ACC112 (cell line): ENCODE data around the gene PICK1.

Experiments used
- H2AFZ ChIP-seq: fragments of 200-600 bp; sonication (generic); one replicate; pipeline ENCODE4 v1.6.0; 2017; ENCODE audit warnings: antibody characterized with exemption, low read length; ENCODE audit not compliant: unreplicated experiment
- H3K27ac ChIP-seq: fragments of 200-600 bp; sonication (generic); 2 replicates; pipeline ENCODE4 v1.5.1; 2014; ENCODE audit warnings: low read depth, mild to moderate bottlenecking, antibody characterized with exemption, low read length, moderate library complexity
- H3K27me3 ChIP-seq: fragments of 200-600 bp; sonication (generic); 2 replicates; pipeline ENCODE4 v1.6.1; 2014; ENCODE audit warnings: mild to moderate bottlenecking, antibody characterized with exemption, low read length, moderate library complexity, mixed read lengths; ENCODE audit not compliant: insufficient read depth
- H3K36me3 ChIP-seq: fragments of 200-600 bp; sonication (generic); 2 replicates; pipeline ENCODE4 v1.6.1; 2016; ENCODE audit warnings: mild to moderate bottlenecking, antibody characterized with exemption, low read length, moderate library complexity, mixed read lengths; ENCODE audit not compliant: insufficient read depth
- H3K4me1 ChIP-seq: fragments of 200-600 bp; sonication (generic); one replicate; pipeline ENCODE4 v1.6.1; 2016; ENCODE audit warnings: low read length, mixed read lengths; ENCODE audit not compliant: insufficient read depth, unreplicated experiment, control insufficient read depth
- H3K4me3 ChIP-seq: fragments of 200-600 bp; sonication (generic); 2 replicates; pipeline ENCODE4 v1.5.1; 2014; ENCODE audit warnings: mild to moderate bottlenecking, low read depth, low read length
- H3K79me2 ChIP-seq: fragments of 200-600 bp; sonication (generic); one replicate; pipeline ENCODE4 v1.6.0; 2016; ENCODE audit warnings: low read length; ENCODE audit not compliant: control insufficient read depth, unreplicated experiment, insufficient read depth

Gene PICK1

DNA sequence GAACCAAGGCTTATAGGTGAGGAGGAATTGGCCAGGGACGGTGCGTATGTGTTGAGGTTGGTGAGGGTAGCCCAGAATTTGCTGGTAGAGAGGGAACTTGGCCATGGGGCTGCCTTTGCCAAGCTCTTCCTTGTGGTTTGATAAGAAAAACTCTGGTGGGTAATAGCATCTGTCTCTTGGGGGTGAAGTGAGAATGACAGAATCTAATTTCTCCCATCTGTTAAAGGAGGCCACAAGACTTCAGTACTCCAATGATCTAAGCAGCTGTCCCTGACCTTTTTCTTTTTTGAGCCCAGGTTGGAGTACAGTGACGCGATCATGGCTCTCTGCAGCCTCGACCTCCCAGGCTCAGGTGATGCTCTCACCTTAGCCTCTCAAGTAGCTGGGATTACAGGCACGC is 36.0 kb upstream of the PICK1 start:
- Histone ChIP-seq H3K4me3 (no peak overlapping the region), H3K27ac (no peak overlapping the region), H3K27me3 (no peaks in the 10 kb centered on the region), H2AFZ (no peak overlapping the region), H3K79me2 (no peaks in the 10 kb centered on the region), H3K4me1 (peaks cover 6% of the 10 kb centered on the region), H3K36me3 (no peaks in the 10 kb centered on the region)

- Histone ChIP-seq H3K79me2 (no peaks in the 10 kb centered on the region), H3K27me3 (no peaks in the 10 kb centered on the region), H3K36me3 (no peaks in the 10 kb centered on the region), H3K4me1 (no peaks in the 10 kb centered on the region), H3K27ac (no peak overlapping the region), H2AFZ (no peak overlapping the region), H3K4me3 (no peak overlapping the region)
These were observed 34.2 kb upstream of the PICK1 start for GRCh38 chr22:38023045-38023444.

DNA sequence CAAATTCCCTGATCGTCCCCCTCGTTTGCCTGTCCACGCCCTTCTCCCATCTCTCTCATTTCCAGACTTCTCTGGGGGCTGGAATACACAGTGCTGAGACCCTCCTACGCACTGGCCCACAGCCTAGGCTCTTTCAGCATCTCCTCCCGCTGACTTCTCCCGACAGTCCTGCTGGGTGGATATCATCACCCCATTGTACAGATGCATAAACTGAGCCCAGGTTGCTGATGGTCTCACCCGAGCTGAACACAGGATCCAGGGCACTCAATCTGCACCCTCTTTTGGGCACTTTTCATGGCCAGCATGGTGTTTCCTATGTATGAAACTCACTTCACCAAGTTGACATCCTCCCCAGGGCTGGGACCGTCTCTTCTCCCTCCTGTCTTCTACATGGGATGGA is 31.7 kb upstream of the PICK1 start:
- no peaks in the 10 kb centered on the region for H3K4me1 ChIP-seq
- H3K27ac ChIP-seq: no peak overlapping the region
- no peak overlapping the region for H2AFZ ChIP-seq
- H3K79me2 ChIP-seq: no peaks in the 10 kb centered on the region
- no peaks in the 10 kb centered on the region for H3K36me3 ChIP-seq
- no peaks in the 10 kb centered on the region for H3K27me3 ChIP-seq
- H3K4me3 ChIP-seq: no peak overlapping the region

GRCh38 chr22:38026130-38027111 is 30.8 kb upstream of the PICK1 start:
- no peak overlapping the region for H2AFZ ChIP-seq
- no peaks in the 10 kb centered on the region for H3K36me3 ChIP-seq
- no peaks in the 10 kb centered on the region for H3K4me1 ChIP-seq
- no peaks in the 10 kb centered on the region for H3K79me2 ChIP-seq
- H3K27ac ChIP-seq: no peak overlapping the region
- no peaks in the 10 kb centered on the region for H3K27me3 ChIP-seq
- no peak overlapping the region for H3K4me3 ChIP-seq

DNA sequence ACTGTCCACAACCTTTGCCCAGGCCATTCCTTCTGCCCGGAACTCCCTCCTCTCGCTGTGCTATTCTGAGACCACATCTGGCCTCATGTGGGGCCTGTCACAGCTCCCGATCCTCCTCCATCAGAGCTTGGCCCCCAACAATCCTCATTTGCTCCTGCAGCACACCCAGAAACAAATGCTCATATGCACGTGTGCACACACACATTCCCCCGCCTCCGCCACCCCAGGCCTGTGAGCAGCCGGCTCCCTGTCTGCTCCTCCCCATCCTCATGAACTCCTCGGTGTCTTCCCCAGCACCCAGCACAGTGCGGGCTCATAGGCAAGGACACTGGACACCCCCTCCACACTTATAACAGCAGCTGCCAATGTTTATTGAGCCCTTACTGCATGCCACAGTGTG is 29.7 kb upstream of the PICK1 start:
- no peaks in the 10 kb centered on the region for H3K36me3 ChIP-seq
- no peak overlapping the region for H3K27ac ChIP-seq
- no peaks in the 10 kb centered on the region for H3K27me3 ChIP-seq
- no peaks in the 10 kb centered on the region for H3K79me2 ChIP-seq
- H3K4me3 ChIP-seq: no peak overlapping the region
- H3K4me1 ChIP-seq: peaks cover under 1% of the 10 kb centered on the region
- no peak overlapping the region for H2AFZ ChIP-seq

DNA sequence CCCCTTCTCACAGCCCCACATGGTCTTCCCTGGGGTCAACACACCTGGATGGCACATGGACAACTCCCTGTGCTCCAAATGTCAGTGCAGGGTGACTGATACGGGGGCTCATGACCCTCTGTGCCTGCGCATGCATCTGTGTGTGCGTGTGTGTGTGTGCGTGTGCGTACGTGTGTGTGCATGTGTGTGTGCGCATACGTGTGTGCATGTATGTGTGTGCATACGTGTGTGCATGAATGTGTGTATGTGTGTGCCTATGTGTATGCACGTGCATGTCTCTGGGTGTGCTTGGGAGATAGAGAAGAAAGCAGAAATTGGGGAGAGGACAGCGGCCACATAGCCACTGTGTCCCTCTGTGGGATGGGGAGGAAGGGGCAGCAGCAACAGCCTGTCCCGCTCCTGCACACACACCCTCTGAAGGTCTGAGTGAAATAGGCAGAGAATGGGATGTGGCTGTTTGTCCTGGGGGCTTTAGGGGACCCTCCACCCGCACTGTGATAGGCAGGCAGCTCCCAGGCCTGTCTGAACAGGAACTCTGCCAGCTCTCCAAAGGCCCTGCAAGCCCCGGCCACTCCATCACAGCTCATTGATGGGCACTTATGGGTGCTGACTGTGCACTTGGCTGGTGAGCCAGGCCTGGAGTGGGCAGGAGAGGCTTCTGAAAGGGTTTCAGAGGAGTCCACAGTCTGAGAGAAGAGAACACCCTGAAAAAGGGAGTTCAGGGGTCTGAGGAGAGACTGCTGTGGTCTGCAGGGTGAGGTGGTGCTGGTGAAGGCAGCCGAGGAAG is 28.7 kb upstream of the PICK1 start:
- no peaks in the 10 kb centered on the region for H3K27me3 ChIP-seq
- H3K4me3 ChIP-seq: no peak overlapping the region
- H2AFZ ChIP-seq: no peak overlapping the region
- no peak overlapping the region for H3K27ac ChIP-seq
- peaks cover 10% of the 10 kb centered on the region for H3K4me1 ChIP-seq
- H3K36me3 ChIP-seq: no peaks in the 10 kb centered on the region
- H3K79me2 ChIP-seq: no peaks in the 10 kb centered on the region

- no peaks in the 10 kb centered on the region for H3K36me3 ChIP-seq
- H3K27ac ChIP-seq: no peak overlapping the region
- no peak overlapping the region for H3K4me3 ChIP-seq
- H3K79me2 ChIP-seq: no peaks in the 10 kb centered on the region
- H3K27me3 ChIP-seq: no peaks in the 10 kb centered on the region
- H2AFZ ChIP-seq: no peak overlapping the region
- peaks cover 15% of the 10 kb centered on the region for H3K4me1 ChIP-seq
These were observed 27.8 kb upstream of the PICK1 start for GRCh38 chr22:38029370-38029769.

DNA sequence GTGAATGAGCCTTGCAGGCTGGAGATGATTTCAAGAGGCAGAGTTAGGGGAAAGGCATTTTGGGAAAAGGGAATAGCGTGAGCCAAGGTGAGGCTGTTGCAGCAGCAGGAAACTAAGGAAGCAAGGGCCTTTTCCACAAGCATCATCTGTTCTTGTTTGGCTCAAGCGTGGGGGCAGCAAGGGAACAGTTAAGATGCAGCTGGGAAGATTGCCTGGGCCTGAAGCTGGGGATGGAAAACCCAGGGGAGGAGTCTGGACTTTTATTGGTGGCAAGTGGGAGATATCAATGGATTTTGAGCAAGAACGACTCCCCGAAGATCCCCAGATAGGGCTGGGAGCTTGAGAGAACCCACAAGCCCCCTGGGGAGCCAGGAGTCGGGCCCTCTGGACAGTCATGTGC is 27.3 kb upstream of the PICK1 start:
- H3K27ac ChIP-seq: no peak overlapping the region
- H3K27me3 ChIP-seq: no peaks in the 10 kb centered on the region
- no peak overlapping the region for H3K4me3 ChIP-seq
- H2AFZ ChIP-seq: no peak overlapping the region
- H3K79me2 ChIP-seq: no peaks in the 10 kb centered on the region
- no peaks in the 10 kb centered on the region for H3K36me3 ChIP-seq
- peaks cover 18% of the 10 kb centered on the region for H3K4me1 ChIP-seq

- Histone ChIP-seq H3K36me3 (no peaks in the 10 kb centered on the region), H3K4me1 (peaks cover 20% of the 10 kb centered on the region), H3K79me2 (no peaks in the 10 kb centered on the region), H3K4me3 (no peak overlapping the region), H2AFZ (no peak overlapping the region), H3K27ac (no peak overlapping the region), H3K27me3 (no peaks in the 10 kb centered on the region)
These were observed 26.7 kb upstream of the PICK1 start for GRCh38 chr22:38030311-38031133.

GRCh38 chr22:38031491-38031890 is 25.7 kb upstream of the PICK1 start:
- no peaks in the 10 kb centered on the region for H3K27me3 ChIP-seq
- peaks cover 20% of the 10 kb centered on the region for H3K4me1 ChIP-seq
- no peaks in the 10 kb centered on the region for H3K79me2 ChIP-seq
- no peaks in the 10 kb centered on the region for H3K36me3 ChIP-seq
- H3K27ac ChIP-seq: no peak overlapping the region
- no peak overlapping the region for H2AFZ ChIP-seq
- no peak overlapping the region for H3K4me3 ChIP-seq
